GM12873 (cell line): ENCODE measurements around the gene PARP8.

ENCODE experiments used
- CTCF ChIP-seq: IDR thresholded peaks from 2 replicates; pipeline ENCODE4 v1.5.1; 2012; ENCODE audit warnings: low read depth, mild to moderate bottlenecking, moderate library complexity, low read length, control low read depth; ENCODE audit not compliant: insufficient read depth; ENCODE audit errors: missing control alignments

PARP8 gene

GRCh38 chr5:50700706-50701105 is 34.3 kb downstream of the PARP8 start:
- no peak for TF ChIP-seq CTCF

- no peak for TF ChIP-seq CTCF
Observed at GRCh38 chr5:50702615-50703366, 36.4 kb downstream of the PARP8 start.

GRCh38 chr5:50703367-50703666 is 36.9 kb downstream of the PARP8 start:
- no peak for TF ChIP-seq CTCF

GRCh38 chr5:50704730-50705129 is 38.3 kb downstream of the PARP8 start:
- no peak for TF ChIP-seq CTCF

- TF ChIP-seq CTCF, result no peak
Observed at GRCh38 chr5:50709471-50709870, 43.0 kb downstream of the PARP8 start.

- TF ChIP-seq CTCF, result no peak
Observed at GRCh38 chr5:50710838-50711237, 44.4 kb downstream of the PARP8 start.

- TF ChIP-seq CTCF, result no peak
Observed at GRCh38 chr5:50711280-50711679, 44.8 kb downstream of the PARP8 start.

- TF ChIP-seq CTCF, result no peak
Observed at GRCh38 chr5:50712479-50712878, 46.0 kb downstream of the PARP8 start.
